NCI-H2029 treated with DMSO at 0.1 percent for 48 hours (cell line): Measurements from ENCODE around the gene ARHGDIG.
"Not testable (repeated sequence)": the region's sequence is repeated elsewhere in the genome, so short reads cannot be mapped to it uniquely, and the experiment has no call there.

ENCODE experiments used
- DNase-seq: peaks from one replicate; lab custom pipeline; 2025; lab: John Stamatoyannopoulos, UW

ARHGDIG gene

DNA sequence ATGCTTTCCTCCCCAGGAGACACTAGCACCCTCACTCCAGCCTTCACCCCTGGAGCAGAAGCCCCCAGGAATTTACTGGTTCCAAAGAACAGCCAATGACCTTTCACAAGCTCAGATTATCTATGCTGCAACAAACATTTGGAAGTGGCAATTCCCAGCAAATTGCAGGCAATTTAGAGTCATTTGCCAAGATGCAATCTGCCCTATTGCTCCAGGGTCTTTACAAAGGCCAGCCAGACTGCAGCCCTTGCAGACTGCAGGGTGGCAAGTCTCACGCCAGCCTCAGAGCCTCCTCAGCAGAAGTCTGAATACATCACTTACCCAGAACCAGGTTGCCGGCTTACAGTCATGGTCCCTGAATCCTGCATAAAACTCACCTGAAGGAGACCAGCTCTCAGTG, 50.4 kb downstream of the ARHGDIG start:
- no peak for DNase-seq

GRCh38 chr16:331181-331814, 50.9 kb downstream of the ARHGDIG start:
- DNase-seq, result not testable (repeated sequence)
